ENCODE measurements around the gene POU2AF1. TPM values are rescaled to one million over a fixed set of nuclear protein-coding genes. Genes with fewer than 3 reads are reported as not detected.
A peak's percentile ranks its signal among the peaks of the same experiment; 100 is the strongest.

POU2AF1 gene
- polyA plus RNA-seq, 1 donor from 2014 or later: 194 TPM

DNA sequence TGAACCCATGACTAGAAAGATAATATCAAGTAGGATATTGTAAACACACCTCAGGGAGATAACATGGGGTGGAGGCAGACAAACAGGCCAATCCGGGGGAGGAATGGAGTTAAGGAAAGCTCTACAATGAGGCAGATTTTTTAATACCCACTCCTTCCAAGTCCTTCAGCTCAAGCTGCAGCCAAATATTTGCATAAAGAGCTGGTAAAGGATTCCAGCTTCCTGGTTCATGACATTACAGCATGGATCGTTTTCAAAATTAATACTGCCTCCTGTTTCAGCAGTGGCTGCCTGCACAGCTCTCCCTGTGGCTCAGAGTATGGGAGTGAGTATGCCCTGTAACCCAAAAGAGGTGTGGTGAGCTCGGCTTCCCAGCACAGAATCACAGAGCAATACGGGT is 75.6 kb downstream of the POU2AF1 start:
- Mint-ChIP-seq H3K9me3 (no peaks in the 10 kb centered on the region), H3K27me3 (peaks cover 2% of the 10 kb centered on the region), H3K27ac (no peak overlapping the region), H3K4me1 (peaks cover 13 to 23% (median 22%) of the 10 kb centered on the region in 3 donors), H3K36me3 (peaks cover 12% of the 10 kb centered on the region), H3K4me3 (no peak overlapping the region)

GRCh38 chr11:111302298-111302697 is 76.8 kb downstream of the POU2AF1 start:
- Mint-ChIP-seq H3K27ac (no peak overlapping the region), H3K4me3 (peak overlapping the region in 1 of 4 donors; percentile 6), H3K36me3 (peaks cover 12% of the 10 kb centered on the region), H3K9me3 (no peaks in the 10 kb centered on the region), H3K27me3 (peaks cover 3% of the 10 kb centered on the region), H3K4me1 (peaks cover 13 to 28% (median 27%) of the 10 kb centered on the region in 3 donors)

Other genes starting within 250 kb of the POU2AF1 start
- gene POU2AF2, start 133.6 kb downstream of the POU2AF1 start, polyA plus RNA-seq: not detected
- 0.18 TPM for gene POU2AF3, start 80.7 kb downstream of the POU2AF1 start, polyA plus RNA-seq
- gene BTG4, start 133.1 kb upstream of the POU2AF1 start, polyA plus RNA-seq: not detected
- not detected for gene HOATZ, start 135.5 kb upstream of the POU2AF1 start, polyA plus RNA-seq
- not detected for gene LAYN, start 161.4 kb upstream of the POU2AF1 start, polyA plus RNA-seq
- gene SIK2, start 223.2 kb upstream of the POU2AF1 start, polyA plus RNA-seq: 0.41 TPM